Measurements from ENCODE around the gene POLR1F.
"Not testable (repeated sequence)": the region's sequence is repeated elsewhere in the genome, so short reads cannot be mapped to it uniquely, and the experiment has no call there.

The POLR1F gene

GRCh38 chr7:19690736-19691135 lies 18.1 kb downstream of the POLR1F start:
- in situ Hi-C loops (cut with HindIII; ENCODE audit: low pct_ligation_motif_present, low pct_unique_long_range_greater_than_20kb, low sequenced_read_pairs), result no loop called here
- no peak for DNase-seq

- in situ Hi-C loops (cut with HindIII; ENCODE audit: low pct_ligation_motif_present, low pct_unique_long_range_greater_than_20kb, low sequenced_read_pairs); DNase-seq: not testable (repeated sequence)
These were observed 19.7 kb downstream of the POLR1F start for GRCh38 chr7:19689130-19689529.

- in situ Hi-C loops (cut with HindIII; ENCODE audit: low pct_ligation_motif_present, low pct_unique_long_range_greater_than_20kb, low sequenced_read_pairs), result no loop called here
- no peak for DNase-seq
These were observed 27.2 kb downstream of the POLR1F start for GRCh38 chr7:19681596-19681995.

- no peak for DNase-seq
These were observed 31.7 kb downstream of the POLR1F start for GRCh38 chr7:19677180-19677579.

GRCh38 chr7:19675816-19676215 lies 33.0 kb downstream of the POLR1F start:
- DNase-seq, result no peak
- in situ Hi-C loops (cut with HindIII; ENCODE audit: low pct_ligation_motif_present, low pct_unique_long_range_greater_than_20kb, low sequenced_read_pairs), result no loop called here

More at GRCh38 chr7:19677180-19677579, 31.7 kb downstream of the POLR1F start:
- in situ Hi-C loops (cut with HindIII; ENCODE audit: low pct_ligation_motif_present, low pct_unique_long_range_greater_than_20kb, low sequenced_read_pairs), result no loop called here

- in situ Hi-C loops (cut with HindIII; ENCODE audit: low pct_ligation_motif_present, low pct_unique_long_range_greater_than_20kb, low sequenced_read_pairs), result no loop called here
These were observed 34.4 kb downstream of the POLR1F start for GRCh38 chr7:19674266-19674960.

GRCh38 chr7:19670806-19671205 lies 38.0 kb downstream of the POLR1F start:
- in situ Hi-C loops (cut with HindIII; ENCODE audit: low pct_ligation_motif_present, low pct_unique_long_range_greater_than_20kb, low sequenced_read_pairs), result no loop called here

More at GRCh38 chr7:19674266-19674960, 34.4 kb downstream of the POLR1F start:
- no peak for DNase-seq

GRCh38 chr7:19665399-19666008 lies 43.3 kb downstream of the POLR1F start:
- in situ Hi-C loops (cut with HindIII; ENCODE audit: low pct_ligation_motif_present, low pct_unique_long_range_greater_than_20kb, low sequenced_read_pairs), result no loop called here
- DNase-seq, result peak; percentile 56

More at GRCh38 chr7:19670806-19671205, 38.0 kb downstream of the POLR1F start:
- no peak for DNase-seq

- in situ Hi-C loops (cut with HindIII; ENCODE audit: low pct_ligation_motif_present, low pct_unique_long_range_greater_than_20kb, low sequenced_read_pairs), result no loop called here
- no peak for DNase-seq
These were observed 44.9 kb downstream of the POLR1F start for GRCh38 chr7:19663816-19664462.

GRCh38 chr7:19648791-19649190 lies 60.0 kb downstream of the POLR1F start:
- in situ Hi-C loops (cut with HindIII; ENCODE audit: low pct_ligation_motif_present, low pct_unique_long_range_greater_than_20kb, low sequenced_read_pairs), result no loop called here
- no peak for DNase-seq

Data from ACHN (cell line).